ENCODE measurements around the gene STX1B. TPM values are rescaled to one million over a fixed set of nuclear protein-coding genes. Genes with fewer than 3 reads are reported as not detected.

Gene STX1B
- total RNA-seq, 1 experiment from 2014 or later: 11.0 TPM

DNA sequence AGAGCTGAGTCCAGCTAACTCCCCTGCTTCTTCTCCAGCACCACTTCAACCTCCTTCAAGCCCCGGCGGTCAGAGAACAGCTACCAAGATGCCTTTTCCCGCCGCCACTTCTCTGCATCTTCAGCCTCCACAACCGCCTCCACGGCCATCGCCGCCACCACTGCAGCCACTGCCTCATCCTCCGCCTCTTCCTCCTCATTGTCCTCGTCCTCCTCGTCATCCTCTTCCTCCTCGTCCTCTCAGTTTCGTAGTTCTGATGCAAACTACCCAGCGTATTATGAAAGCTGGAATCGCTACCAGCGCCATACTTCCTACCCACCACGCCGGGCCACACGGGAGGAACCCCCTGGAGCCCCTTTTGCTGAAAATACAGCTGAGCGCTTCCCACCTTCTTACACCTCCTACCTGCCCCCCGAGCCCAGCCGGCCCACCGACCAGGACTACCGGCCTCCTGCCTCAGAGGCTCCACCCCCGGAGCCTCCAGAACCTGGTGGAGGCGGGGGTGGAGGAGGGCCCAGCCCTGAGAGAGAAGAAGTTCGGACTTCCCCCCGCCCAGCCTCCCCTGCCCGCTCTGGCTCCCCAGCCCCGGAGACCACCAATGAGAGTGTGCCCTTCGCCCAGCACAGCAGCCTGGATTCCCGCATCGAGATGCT is 45.7 kb downstream of the STX1B start:
- Histone ChIP-seq H3K23ac (ENCODE audit: insufficient read length, low read depth, low read length) (no peak overlapping the region), H3K23me2 (ENCODE audit: insufficient read length, low read depth, low read length, poor library complexity, severe bottlenecking) (no peaks in the 10 kb centered on the region), H2BK12ac (ENCODE audit: insufficient read length, low read depth, low read length) (no peak overlapping the region), H3K18ac (ENCODE audit: insufficient read length, low read depth, low read length) (no peak overlapping the region), H4K91ac (ENCODE audit: insufficient read length, low read depth, low read length) (no peak overlapping the region), H3K27me3 (ENCODE audit: insufficient read depth, low read length) (no peaks in the 10 kb centered on the region), H4K5ac (ENCODE audit: insufficient read length, low read depth, low read length) (no peak overlapping the region), H3K14ac (ENCODE audit: insufficient read depth, low read length) (no peak overlapping the region), H3K4ac (ENCODE audit: low read depth, low read length) (no peak overlapping the region), H3K79me1 (ENCODE audit: insufficient read depth, low read depth, low read length, poor library complexity, severe bottlenecking) (no peaks in the 10 kb centered on the region), H2BK20ac (ENCODE audit: low read depth, low read length, poor library complexity, severe bottlenecking) (no peak overlapping the region), H3K79me2 (ENCODE audit: insufficient read depth, low read length) (no peaks in the 10 kb centered on the region), H2BK5ac (ENCODE audit: insufficient read length, low read length) (no peak overlapping the region), H2AFZ (ENCODE audit: low read length) (no peak overlapping the region), H3T11ph (ENCODE audit: low read length) (no peak overlapping the region), H3K9me3 (ENCODE audit: control insufficient read depth, low read depth, low read length) (no peaks in the 10 kb centered on the region), H3K4me1 (ENCODE audit: insufficient read depth, low read length) (no peaks in the 10 kb centered on the region), H3K9ac (ENCODE audit: extremely low read depth, insufficient read length, low read length) (no peak overlapping the region), H3K27ac (ENCODE audit: insufficient read length, low read depth, low read length) (no peak overlapping the region), H4K8ac (replicated peaks; ENCODE audit: insufficient read length, low read depth, low read length) (no peak overlapping the region), H2AK5ac (ENCODE audit: insufficient read length, low read length) (no peak overlapping the region), H3K4me2 (ENCODE audit: insufficient read depth, insufficient read length, low read length) (no peak overlapping the region), H2BK15ac (ENCODE audit: low read depth, low read length) (no peak overlapping the region), H4K20me1 (ENCODE audit: control insufficient read depth, insufficient read depth, insufficient read length) (no peaks in the 10 kb centered on the region), H2BK120ac (ENCODE audit: low read depth, low read length, poor library complexity, severe bottlenecking) (no peak overlapping the region), H3K56ac (ENCODE audit: insufficient read length, low read depth, low read length) (no peak overlapping the region)
- Mint-ChIP-seq H3K4me3 (no peak overlapping the region; a peak in 1 of 5 replicates), H3K4me1 (no peaks in the 10 kb centered on the region; a peak in 1 of 4 replicates), H3K9me3 (no peaks in the 10 kb centered on the region), H3K36me3 (ENCODE audit: insufficient read depth in 1 of 3, low read depth in 3 of 3) (peaks cover 58 to 91% (median 85%) of the 10 kb centered on the region in 3 experiments), H3K27me3 (ENCODE audit: low read depth) (no peaks in the 10 kb centered on the region), H3K27ac (peak overlapping the region in 1 of 3 experiments; percentile 86; a peak in 2 of 7 replicates)
- no CpG with 5 or more reads among the region's 33 CpGs for WGBS (ENCODE audit: extremely low coverage, insufficient read length, low lambda C conversion rate)
- TF ChIP-seq, protein P1, sequence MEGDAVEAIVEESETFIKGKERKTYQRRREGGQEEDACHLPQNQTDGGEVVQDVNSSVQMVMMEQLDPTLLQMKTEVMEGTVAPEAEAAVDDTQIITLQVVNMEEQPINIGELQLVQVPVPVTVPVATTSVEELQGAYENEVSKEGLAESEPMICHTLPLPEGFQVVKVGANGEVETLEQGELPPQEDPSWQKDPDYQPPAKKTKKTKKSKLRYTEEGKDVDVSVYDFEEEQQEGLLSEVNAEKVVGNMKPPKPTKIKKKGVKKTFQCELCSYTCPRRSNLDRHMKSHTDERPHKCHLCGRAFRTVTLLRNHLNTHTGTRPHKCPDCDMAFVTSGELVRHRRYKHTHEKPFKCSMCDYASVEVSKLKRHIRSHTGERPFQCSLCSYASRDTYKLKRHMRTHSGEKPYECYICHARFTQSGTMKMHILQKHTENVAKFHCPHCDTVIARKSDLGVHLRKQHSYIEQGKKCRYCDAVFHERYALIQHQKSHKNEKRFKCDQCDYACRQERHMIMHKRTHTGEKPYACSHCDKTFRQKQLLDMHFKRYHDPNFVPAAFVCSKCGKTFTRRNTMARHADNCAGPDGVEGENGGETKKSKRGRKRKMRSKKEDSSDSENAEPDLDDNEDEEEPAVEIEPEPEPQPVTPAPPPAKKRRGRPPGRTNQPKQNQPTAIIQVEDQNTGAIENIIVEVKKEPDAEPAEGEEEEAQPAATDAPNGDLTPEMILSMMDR (conservative IDR thresholded peaks at IDR 0.05): no peak
- no peak for DNase-seq
